ENCODE measurements around the gene SHPK.

SHPK gene

GRCh38 chr17:3600529-3601205, 35.4 kb downstream of the SHPK start:
- DNase-seq (ENCODE audit: low read depth) = no peak
- TF ChIP-seq, protein P1, sequence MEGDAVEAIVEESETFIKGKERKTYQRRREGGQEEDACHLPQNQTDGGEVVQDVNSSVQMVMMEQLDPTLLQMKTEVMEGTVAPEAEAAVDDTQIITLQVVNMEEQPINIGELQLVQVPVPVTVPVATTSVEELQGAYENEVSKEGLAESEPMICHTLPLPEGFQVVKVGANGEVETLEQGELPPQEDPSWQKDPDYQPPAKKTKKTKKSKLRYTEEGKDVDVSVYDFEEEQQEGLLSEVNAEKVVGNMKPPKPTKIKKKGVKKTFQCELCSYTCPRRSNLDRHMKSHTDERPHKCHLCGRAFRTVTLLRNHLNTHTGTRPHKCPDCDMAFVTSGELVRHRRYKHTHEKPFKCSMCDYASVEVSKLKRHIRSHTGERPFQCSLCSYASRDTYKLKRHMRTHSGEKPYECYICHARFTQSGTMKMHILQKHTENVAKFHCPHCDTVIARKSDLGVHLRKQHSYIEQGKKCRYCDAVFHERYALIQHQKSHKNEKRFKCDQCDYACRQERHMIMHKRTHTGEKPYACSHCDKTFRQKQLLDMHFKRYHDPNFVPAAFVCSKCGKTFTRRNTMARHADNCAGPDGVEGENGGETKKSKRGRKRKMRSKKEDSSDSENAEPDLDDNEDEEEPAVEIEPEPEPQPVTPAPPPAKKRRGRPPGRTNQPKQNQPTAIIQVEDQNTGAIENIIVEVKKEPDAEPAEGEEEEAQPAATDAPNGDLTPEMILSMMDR (IDR thresholded peaks at IDR 0.05; ENCODE audit: control insufficient read depth, extremely low read depth, insufficient read depth) = no peak
- H3K4me3 ChIP-seq (ENCODE audit: low read depth, low read length) = no peak overlapping the region

DNA sequence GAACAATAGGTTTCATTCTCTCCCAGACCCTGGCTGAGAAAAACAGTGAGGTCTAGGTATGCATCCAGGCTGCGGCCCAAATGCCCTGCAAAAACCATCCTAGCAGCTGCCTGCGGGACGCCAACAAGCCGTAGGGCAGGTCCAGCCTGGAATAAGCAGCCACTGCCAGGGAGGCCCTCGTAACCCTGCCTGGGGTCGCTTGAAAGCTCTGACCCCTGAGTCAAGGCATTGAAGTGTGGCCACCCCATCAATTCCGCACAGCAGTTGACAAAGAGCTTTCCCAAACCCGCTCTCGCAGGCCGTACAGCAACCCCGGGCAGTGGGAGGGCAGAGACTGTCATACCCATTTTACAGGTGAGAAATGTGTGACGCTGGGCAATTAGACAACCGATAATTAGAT, 38.0 kb downstream of the SHPK start:
- no peak overlapping the region for H3K4me3 ChIP-seq (ENCODE audit: low read depth, low read length)
- no peak for DNase-seq (ENCODE audit: low read depth)
- TF ChIP-seq, protein P1 (IDR thresholded peaks at IDR 0.05; ENCODE audit: control insufficient read depth, extremely low read depth, insufficient read depth) = no peak

DNA sequence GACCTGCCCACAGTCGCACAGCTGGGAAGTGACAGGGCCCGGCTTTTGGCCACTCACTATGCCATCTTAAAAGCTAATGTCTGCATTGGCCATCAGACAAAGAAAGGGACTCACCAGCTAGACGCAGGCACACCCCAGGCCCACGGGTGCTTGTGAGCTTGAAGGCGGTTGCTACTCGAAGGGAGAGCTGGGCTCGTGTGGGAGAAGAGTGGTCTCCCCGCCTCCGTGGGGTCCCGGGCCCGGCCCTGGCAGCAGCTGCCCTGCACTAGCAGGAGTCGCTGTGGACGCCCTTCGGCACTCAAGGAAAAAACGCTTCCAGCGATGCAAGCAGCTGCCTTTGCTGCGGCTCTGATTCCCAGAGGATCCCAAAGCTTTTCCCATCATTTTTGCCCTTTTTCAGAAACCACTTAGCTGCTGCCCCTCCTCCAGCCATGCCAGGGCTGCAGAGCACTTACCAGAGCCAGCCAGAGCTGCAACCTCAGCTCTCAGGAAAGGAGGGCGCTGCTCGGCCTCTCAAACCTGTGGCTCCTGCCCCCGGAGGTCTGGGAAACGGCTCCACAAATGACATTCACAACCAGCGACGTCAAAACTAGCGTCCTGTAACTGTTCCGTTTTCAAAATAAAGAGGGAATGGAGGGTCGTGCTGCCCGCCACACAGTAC, 39.1 kb downstream of the SHPK start:
- TF ChIP-seq, protein P1 (IDR thresholded peaks at IDR 0.05; ENCODE audit: control insufficient read depth, extremely low read depth, insufficient read depth) = no peak
- DNase-seq (ENCODE audit: low read depth) = no peak
- no peak overlapping the region for H3K4me3 ChIP-seq (ENCODE audit: low read depth, low read length)

GRCh38 chr17:3594976-3595375, 41.1 kb downstream of the SHPK start:
- DNase-seq (ENCODE audit: low read depth) = no peak
- H3K4me3 ChIP-seq (ENCODE audit: low read depth, low read length) = no peak overlapping the region
- TF ChIP-seq, protein P1 (IDR thresholded peaks at IDR 0.05; ENCODE audit: control insufficient read depth, extremely low read depth, insufficient read depth) = no peak

DNA sequence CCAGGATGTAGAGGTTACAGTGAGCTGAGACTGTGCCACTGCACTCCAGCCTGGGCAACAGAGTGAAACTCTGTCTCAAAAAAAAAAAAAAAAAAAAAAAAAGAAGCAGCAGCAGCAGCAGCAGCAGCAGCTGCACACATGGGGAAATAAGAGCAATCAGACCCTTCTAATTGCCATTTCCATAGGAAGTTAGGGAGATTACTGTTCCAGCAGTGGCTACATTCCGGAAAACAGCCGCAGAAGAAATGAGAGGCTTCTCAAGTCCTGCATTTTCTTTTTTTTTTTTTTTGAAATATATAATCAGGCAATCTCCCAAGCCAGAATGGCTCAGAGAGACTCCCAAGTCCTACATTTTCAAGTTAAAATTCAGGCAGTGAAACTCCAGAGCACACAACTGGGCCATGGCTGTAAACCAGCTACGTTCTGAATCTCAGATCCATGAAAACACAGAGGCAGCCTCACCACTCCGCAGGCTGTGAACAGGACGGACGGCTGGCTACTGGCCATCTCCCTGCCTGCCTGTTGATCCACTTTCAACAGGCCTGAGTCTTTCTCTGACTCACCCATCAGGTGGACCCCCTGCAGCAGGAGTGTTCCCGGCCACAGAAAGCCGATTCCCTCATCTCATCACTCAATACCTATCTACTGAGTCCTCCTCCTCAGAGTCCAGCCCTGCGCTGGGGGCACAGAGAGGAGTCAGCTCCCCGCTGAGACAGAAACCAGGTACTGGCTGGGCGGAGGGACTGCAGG, 41.8 kb downstream of the SHPK start:
- DNase-seq (ENCODE audit: low read depth) = no peak
- H3K4me3 ChIP-seq (ENCODE audit: low read depth, low read length) = no peak overlapping the region
- TF ChIP-seq, protein P1 (IDR thresholded peaks at IDR 0.05; ENCODE audit: control insufficient read depth, extremely low read depth, insufficient read depth) = no peak

- TF ChIP-seq, protein P1 (IDR thresholded peaks at IDR 0.05; ENCODE audit: control insufficient read depth, extremely low read depth, insufficient read depth) = no peak
- no peak overlapping the region for H3K4me3 ChIP-seq (ENCODE audit: low read depth, low read length)
Observed at GRCh38 chr17:3593384-3593783, 42.7 kb downstream of the SHPK start.

More at GRCh38 chr17:3593384-3593783, 42.7 kb downstream of the SHPK start:
- DNase-seq (ENCODE audit: low read depth) = no peak
